DND-41 (cell line): Measurements from ENCODE around the gene THOC5.

ENCODE experiments used
- ATAC-seq: fragments of 200-7000 bp; cut with Tn5 transposase; 3 replicates; pipeline ENCODE4 v1.9.1; 2021; ENCODE audit warnings: low read depth; ENCODE audit not compliant: insufficient read depth
- DNase-seq: peaks from one replicate; pipeline ENCODE4 v3.0.0-alpha.2; 2020
- H2AFZ ChIP-seq: 2 replicates; pipeline ENCODE4 v1.6.0; 2012; ENCODE audit warnings: low read depth, low read length
- H3K27ac ChIP-seq: 2 replicates; pipeline ENCODE4 v1.5.1; 2012; ENCODE audit warnings: low read length, inconsistent platforms
- H3K27me3 ChIP-seq: fragments of 200-600 bp; sonication (generic); 2 replicates; pipeline ENCODE4 v1.6.0; 2012; ENCODE audit warnings: low read length, mild to moderate bottlenecking, inconsistent platforms; ENCODE audit not compliant: insufficient read depth, poor library complexity
- H3K36me3 ChIP-seq: 2 replicates; pipeline ENCODE4 v1.5.1; 2012; ENCODE audit warnings: low read length, inconsistent platforms; ENCODE audit not compliant: insufficient read depth
- H3K4me1 ChIP-seq: 2 replicates; pipeline ENCODE4 v1.5.1; 2012; ENCODE audit warnings: mild to moderate bottlenecking, low read length; ENCODE audit not compliant: insufficient read depth
- H3K4me2 ChIP-seq: 2 replicates; pipeline ENCODE4 v1.6.0; 2012; ENCODE audit warnings: mild to moderate bottlenecking, moderate library complexity, low read length, inconsistent platforms; ENCODE audit not compliant: insufficient read depth
- H3K4me3 ChIP-seq, 2 experiments: fragments of 200-600 bp in 1 of 2; shearing (Covaris generic) in 1 of 2; 2 replicates each; pipeline ENCODE4 v1.5.1; 2012 to 2016; ENCODE audit warnings: inconsistent platforms in 2 of 2, low read length in 2 of 2, mild to moderate bottlenecking in 2 of 2, low read depth in 1 of 2, moderate library complexity in 1 of 2
- H3K79me2 ChIP-seq: 2 replicates; pipeline ENCODE4 v1.6.0; 2012; ENCODE audit warnings: low read length, inconsistent platforms; ENCODE audit not compliant: insufficient read depth
- H3K9ac ChIP-seq: 2 replicates; pipeline ENCODE4 v1.6.0; 2012; ENCODE audit warnings: low read depth, mild to moderate bottlenecking, inconsistent platforms, low read length, moderate library complexity
- H3K9me3 ChIP-seq: 2 replicates; pipeline ENCODE4 v1.5.1; 2012; ENCODE audit warnings: low read length, moderate library complexity, mild to moderate bottlenecking, inconsistent platforms; ENCODE audit not compliant: insufficient read depth, severe bottlenecking
- H4K20me1 ChIP-seq: 2 replicates; pipeline ENCODE4 v1.6.0; 2012; ENCODE audit warnings: low read length; ENCODE audit not compliant: insufficient read depth
- CTCF ChIP-seq: IDR thresholded peaks from 2 replicates; pipeline ENCODE4 v1.5.1; 2012; ENCODE audit warnings: borderline replicate concordance, low read length, moderate library complexity, mild to moderate bottlenecking; ENCODE audit not compliant: poor library complexity, severe bottlenecking; ENCODE audit errors: extremely low read depth
- EZH2 ChIP-seq: IDR thresholded peaks from 3 replicates; pipeline ENCODE4 v1.6.1; 2012; ENCODE audit warnings: borderline replicate concordance, low read depth, mild to moderate bottlenecking, moderate library complexity, low read length, inconsistent platforms; ENCODE audit not compliant: severe bottlenecking

THOC5 gene

GRCh38 chr22:29536411-29536810 lies 17.1 kb downstream of the THOC5 start:
- peaks cover 90% of the 10 kb centered on the region for H3K36me3 ChIP-seq

GRCh38 chr22:29531419-29531818 lies 22.1 kb downstream of the THOC5 start:
- Histone ChIP-seq H3K27me3 (no peaks in the 10 kb centered on the region), H3K4me1 (no peaks in the 10 kb centered on the region), H3K4me2 (no peak overlapping the region), H3K4me3 (no peak overlapping the region), H3K9me3 (no peaks in the 10 kb centered on the region), H3K79me2 (no peaks in the 10 kb centered on the region), H3K9ac (no peak overlapping the region), H3K27ac (no peak overlapping the region), H2AFZ (no peak overlapping the region), H4K20me1 (no peaks in the 10 kb centered on the region), H3K36me3 (peaks cover 90% of the 10 kb centered on the region)
- DNase-seq (no peak), ATAC-seq (no peak)
- no peak for TF ChIP-seq CTCF
- TF ChIP-seq EZH2 = no peak

More at GRCh38 chr22:29536411-29536810, 17.1 kb downstream of the THOC5 start:
- Histone ChIP-seq H4K20me1 (no peaks in the 10 kb centered on the region), H2AFZ (no peak overlapping the region), H3K27me3 (no peaks in the 10 kb centered on the region), H3K4me1 (no peaks in the 10 kb centered on the region), H3K27ac (no peak overlapping the region), H3K79me2 (no peaks in the 10 kb centered on the region), H3K9ac (no peak overlapping the region), H3K4me2 (no peak overlapping the region), H3K9me3 (no peaks in the 10 kb centered on the region), H3K4me3 (no peak overlapping the region)
- TF ChIP-seq CTCF (no peak), EZH2 (no peak)
- DNase-seq (no peak), ATAC-seq (no peak)

GRCh38 chr22:29530716-29531115 lies 22.8 kb downstream of the THOC5 start:
- H3K4me3 ChIP-seq = no peak overlapping the region

More at GRCh38 chr22:29530716-29531115, 22.8 kb downstream of the THOC5 start:
- Histone ChIP-seq H3K36me3 (peaks cover 86% of the 10 kb centered on the region), H4K20me1 (no peaks in the 10 kb centered on the region), H3K4me1 (no peaks in the 10 kb centered on the region), H3K79me2 (no peaks in the 10 kb centered on the region), H2AFZ (no peak overlapping the region), H3K9ac (no peak overlapping the region), H3K27ac (no peak overlapping the region), H3K27me3 (no peaks in the 10 kb centered on the region), H3K9me3 (no peaks in the 10 kb centered on the region), H3K4me2 (no peak overlapping the region)
- DNase-seq (no peak), ATAC-seq (no peak)
- TF ChIP-seq CTCF = no peak
- TF ChIP-seq EZH2 = no peak
